GM18951 (cell line): ENCODE results near the gene SCAI.
"Not testable (repeated sequence)": the region's sequence is repeated elsewhere in the genome, so short reads cannot be mapped to it uniquely, and the experiment has no call there.

Experiments
- POLR2A ChIP-seq: IDR thresholded peaks from 4 replicates; pipeline ENCODE4 v1.6.1; 2011; ENCODE audit warnings: mild to moderate bottlenecking; ENCODE audit not compliant: insufficient read length, insufficient read depth; ENCODE audit errors: extremely low read depth
- in situ Hi-C: fragments of 300-500 bp; cut with MboI; formaldehyde crosslinking; loops from one replicate; pipeline ENCODE4 v1.12.0; 2022; ENCODE audit warnings: low sequenced_read_pairs, mixed read lengths, inconsistent platforms; ENCODE audit not compliant: unreplicated experiment

SCAI gene

DNA sequence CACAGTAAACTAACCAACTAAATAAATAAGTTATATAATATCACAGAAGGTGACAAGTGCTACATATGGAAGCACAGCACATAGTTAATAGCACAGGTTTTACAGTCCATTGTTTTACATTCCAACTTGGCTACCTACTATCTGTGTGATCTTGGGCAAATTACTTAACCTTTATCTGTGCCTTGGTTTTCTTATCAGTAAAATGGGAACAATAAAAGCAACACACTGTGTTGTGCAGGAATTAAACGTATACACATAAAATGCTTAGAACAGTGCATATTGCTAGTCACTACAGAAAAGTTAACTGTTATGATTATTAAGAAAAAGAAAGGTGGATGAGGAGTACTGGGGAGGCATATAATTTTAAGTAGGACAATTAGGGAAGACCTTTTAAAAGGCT is 159.6 kb downstream of the SCAI start:
- no peak for TF ChIP-seq POLR2A
- in situ Hi-C loops = no loop called here

- in situ Hi-C loops = no loop called here
- TF ChIP-seq POLR2A = no peak
Measured at GRCh38 chr9:124980431-124980830, 162.9 kb downstream of the SCAI start.

DNA sequence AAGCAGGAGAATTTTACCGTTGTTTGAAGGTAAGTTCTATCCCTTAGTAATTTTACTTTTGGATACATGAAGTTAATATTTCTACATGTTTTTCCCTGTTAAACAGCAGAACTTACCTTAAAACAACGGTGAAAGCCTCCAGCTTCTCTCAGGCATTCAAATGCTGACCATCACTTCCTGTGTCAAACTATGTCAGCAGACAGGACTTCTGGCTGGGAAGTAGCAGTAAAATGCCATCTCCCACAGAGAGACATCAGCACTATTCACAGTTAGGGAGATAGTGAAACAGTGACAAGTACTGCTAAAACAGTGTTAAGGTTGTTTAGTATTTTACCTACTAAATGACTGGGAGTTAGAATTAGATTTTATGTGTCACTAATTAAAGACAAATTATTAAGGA is 168.2 kb downstream of the SCAI start:
- no peak for TF ChIP-seq POLR2A
- in situ Hi-C loops = no loop called here

- in situ Hi-C loops = no loop called here
- TF ChIP-seq POLR2A = no peak
Measured at GRCh38 chr9:124973807-124974206, 169.5 kb downstream of the SCAI start.

DNA sequence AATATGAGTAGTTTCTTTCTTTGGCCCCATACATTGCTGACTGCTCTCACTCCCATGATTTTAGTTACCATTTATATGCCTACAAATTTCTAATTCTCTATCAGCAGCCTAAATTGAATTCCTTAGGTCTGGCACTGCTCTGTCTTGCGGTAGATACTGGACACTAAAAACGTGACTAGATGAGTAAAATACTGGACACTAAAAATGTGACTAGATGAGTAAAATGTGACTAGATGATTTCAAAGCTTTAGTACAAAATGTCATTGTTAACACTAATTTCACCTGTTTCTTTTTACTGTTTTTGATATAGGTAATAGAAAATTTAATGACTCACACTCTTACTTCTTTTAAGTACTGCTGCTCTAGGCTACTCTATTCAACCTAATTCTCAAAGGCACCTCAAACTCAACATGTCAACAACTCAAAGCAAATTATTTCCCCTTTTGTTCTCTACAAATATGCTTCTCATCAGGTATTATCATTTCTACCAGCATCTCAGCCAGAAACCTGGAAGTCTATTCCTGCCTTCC is 171.0 kb downstream of the SCAI start:
- TF ChIP-seq POLR2A = no peak
- in situ Hi-C loops = no loop called here

GRCh38 chr9:124969401-124969800 is 173.9 kb downstream of the SCAI start:
- in situ Hi-C loops = no loop called here

DNA sequence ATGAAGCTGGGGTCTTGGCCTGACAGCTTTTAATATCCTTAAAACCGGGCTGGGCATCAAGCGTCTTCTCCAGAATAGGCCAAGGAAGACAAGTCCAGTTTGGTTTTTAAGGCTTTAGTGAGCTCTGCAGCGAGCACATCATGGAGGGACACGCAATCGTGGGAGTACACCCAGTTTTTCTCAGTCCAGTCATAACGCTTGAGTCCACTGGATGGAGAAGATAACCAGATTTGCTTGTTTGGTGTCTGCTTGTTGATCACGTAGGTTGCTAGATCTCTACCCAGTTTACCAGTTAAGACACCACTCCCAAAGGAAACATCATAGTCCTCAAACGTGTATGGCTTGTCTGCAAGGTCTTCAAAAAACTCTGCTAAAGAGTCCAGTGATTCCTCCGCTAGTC is 175.1 kb downstream of the SCAI start:
- no peak for TF ChIP-seq POLR2A
- in situ Hi-C loops = no loop called here

More at GRCh38 chr9:124969401-124969800, 173.9 kb downstream of the SCAI start:
- TF ChIP-seq POLR2A = no peak

DNA sequence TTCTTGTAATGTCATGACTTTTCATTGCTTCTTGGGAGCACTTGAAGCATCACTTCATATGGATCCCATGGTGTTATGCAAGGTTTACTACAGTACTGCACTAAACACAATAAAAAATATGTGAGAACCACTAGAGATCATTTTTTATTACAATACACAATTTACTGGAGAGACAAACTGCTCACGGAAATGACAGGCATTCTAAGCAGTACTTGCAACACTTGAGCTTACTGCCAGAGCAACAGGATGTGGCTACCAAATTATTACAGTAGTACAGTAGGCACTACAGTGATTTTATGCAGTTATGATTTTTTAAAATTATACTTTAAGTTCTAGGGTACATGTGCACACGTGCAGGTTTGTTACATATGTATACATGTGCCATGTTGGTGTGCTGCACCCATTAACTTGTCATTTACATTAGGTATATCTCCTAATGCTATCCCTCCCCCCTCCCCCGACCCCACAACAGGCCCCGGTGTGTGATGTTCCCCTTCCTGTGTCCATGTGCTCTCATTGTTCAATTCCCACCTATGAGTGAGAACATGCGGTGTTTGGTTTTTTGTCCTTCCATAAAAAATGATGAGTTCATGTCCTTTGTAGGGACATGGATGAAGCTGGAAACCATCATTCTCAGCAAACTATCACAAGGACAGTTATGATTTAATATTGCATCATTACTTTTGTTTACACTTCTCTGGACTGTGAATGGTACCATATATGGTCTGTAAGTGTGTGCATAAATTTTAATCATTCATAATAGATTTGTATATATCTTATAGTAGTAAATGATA is 177.4 kb downstream of the SCAI start:
- in situ Hi-C loops = not testable (repeated sequence)

DNA sequence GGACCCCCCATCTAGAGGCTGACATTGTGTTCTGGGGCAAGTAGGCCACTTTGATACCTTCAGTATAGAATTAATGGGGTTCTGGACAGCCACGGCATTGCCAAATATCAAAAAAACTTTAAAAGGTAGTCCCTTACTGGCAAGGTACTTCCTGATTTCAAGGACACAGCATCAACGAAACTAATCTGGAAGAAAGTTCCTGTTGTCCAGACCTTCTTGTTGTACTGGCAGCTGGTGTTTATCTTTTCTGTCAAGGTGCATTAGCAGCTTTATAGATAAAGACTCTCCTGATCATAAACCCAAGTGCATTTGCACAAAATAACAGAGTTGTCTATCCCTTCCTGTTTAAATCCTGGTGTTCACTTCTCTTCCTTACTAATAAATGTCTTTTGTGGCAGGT is 178.7 kb downstream of the SCAI start:
- no peak for TF ChIP-seq POLR2A
- in situ Hi-C loops = no loop called here

DNA sequence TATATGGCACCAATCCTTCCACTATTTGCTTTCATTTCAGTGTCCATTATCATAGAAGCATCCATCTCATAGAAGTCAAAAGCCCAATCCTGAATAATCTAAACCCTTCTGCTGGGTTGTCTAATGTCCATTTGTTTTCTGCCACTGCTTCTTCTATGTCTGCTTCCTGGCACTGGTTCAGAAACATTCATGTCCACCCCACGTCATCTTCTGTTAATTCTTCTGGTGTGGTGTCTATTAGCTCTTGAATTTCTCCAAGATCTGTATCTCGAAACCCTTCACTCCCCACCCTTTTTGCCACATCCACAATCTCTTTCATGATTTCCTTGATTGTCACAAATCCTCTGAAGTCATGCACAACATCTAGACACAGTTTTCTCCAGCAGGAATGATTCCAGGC is 179.3 kb downstream of the SCAI start:
- in situ Hi-C loops = no loop called here
- no peak for TF ChIP-seq POLR2A

- in situ Hi-C loops = no loop called here
- no peak for TF ChIP-seq POLR2A
Measured at GRCh38 chr9:124960409-124960752, 182.9 kb downstream of the SCAI start.

GRCh38 chr9:124959671-124960408 is 183.5 kb downstream of the SCAI start:
- in situ Hi-C loops = not testable (repeated sequence)

- in situ Hi-C loops = no loop called here
- no peak for TF ChIP-seq POLR2A
Measured at GRCh38 chr9:124954255-124954654, 189.1 kb downstream of the SCAI start.
